HepG2 (cell line): ENCODE data around the gene IRF2BPL. TPM values are rescaled to one million over a fixed set of nuclear protein-coding genes. Genes with fewer than 3 reads are reported as not detected.
A peak's percentile ranks its signal among the peaks of the same experiment; 100 is the strongest.

Source experiments
- ATAC-seq: fragments of 200-7000 bp; cut with Tn5 transposase; 3 replicates; pipeline ENCODE4 v1.9.1; 2020; ENCODE audit warnings: mild to moderate bottlenecking, moderate library complexity
- BruUV-seq: library from RNA; stranded (reverse); fragments of 400-500 nt; replicated peaks from 2 replicates; lab custom pipeline; 2021; lab: Mats Ljungman, UMichigan
- CTCF ChIA-PET: fragments of 300-600 bp; formaldehyde crosslinking; extraction: SDS; loops from one replicate; lab custom pipeline; 2021; ENCODE audit warnings: low total read pairs, inconsistent platforms, low intra/inter-chr PET ratio; lab: Yijun Ruan, JAX
- POLR2A ChIA-PET: fragments of 350-600 bp; sonication (Branson Sonifier 250); formaldehyde crosslinking; loops from one replicate; lab custom pipeline; 2020; ENCODE audit warnings: antibody characterized with exemption, inconsistent platforms; lab: Yijun Ruan, JAX
- DNase-seq: peaks from one replicate; pipeline ENCODE4 v3.0.0-alpha.2; 2015; ENCODE audit warnings: low spot score
- FAIRE-seq: peaks from 3 replicates; lab custom pipeline; 2011; peaks lifted over from hg19 to GRCh38; lab: Jason Lieb, UNC
- H2AFZ ChIP-seq: one replicate; pipeline ENCODE4 v1.6.1; 2011; ENCODE audit warnings: low read length, inconsistent platforms
- H3K27ac ChIP-seq: fragments of 300-600 bp; 3 replicates; pipeline ENCODE4 v1.8.0; 2011; ENCODE audit warnings: mixed run types, mild to moderate bottlenecking, mixed read lengths, low read length, inconsistent platforms; ENCODE audit not compliant: insufficient read depth; ENCODE audit errors: extremely low read length
- H3K27me3 ChIP-seq, 2 experiments: fragments of 200-600 bp in 1 of 2; 2 replicates in 1 of 2; 3 replicates in 1 of 2; pipeline versions ENCODE4 v1.6.0 to v1.8.0; 2011; ENCODE audit warnings: low read length in 2 of 2, mild to moderate bottlenecking in 2 of 2, moderate library complexity in 2 of 2, inconsistent platforms in 1 of 2; ENCODE audit not compliant: insufficient read depth in 2 of 2, control insufficient read depth in 1 of 2
- H3K36me3 ChIP-seq, 2 experiments: fragments of 200-600 bp in 1 of 2; replicated peaks in 1 of 2; 2 replicates in 1 of 2; 3 replicates in 1 of 2; pipeline versions ENCODE4 v1.5.1 to v1.8.0; 2011; ENCODE audit warnings: low read length in 2 of 2, inconsistent platforms in 1 of 2; ENCODE audit not compliant: insufficient read depth in 2 of 2, control insufficient read depth in 1 of 2
- H3K4me1 ChIP-seq: 2 replicates; pipeline ENCODE4 v1.5.1; 2012; ENCODE audit warnings: low read length, inconsistent platforms; ENCODE audit not compliant: insufficient read depth
- H3K4me2 ChIP-seq: 2 replicates; pipeline ENCODE4 v1.6.0; 2011; ENCODE audit warnings: low read depth, low read length, inconsistent platforms
- H3K4me3 ChIP-seq, 3 experiments: fragments of 200-600 bp in 1 of 3; sonication (generic), shearing (Covaris generic) in 1 of 3; replicated peaks in 1 of 3; 2 replicates each; pipeline ENCODE4 v1.5.1; 2011 to 2016; ENCODE audit warnings: low read length in 3 of 3, inconsistent platforms in 2 of 3, low read depth in 2 of 3, mild to moderate bottlenecking in 2 of 3, control low read depth in 1 of 3, mixed read lengths in 1 of 3; ENCODE audit not compliant: insufficient read depth in 1 of 3
- H3K79me2 ChIP-seq: one replicate; pipeline ENCODE4 v1.6.1; 2011; ENCODE audit warnings: low read length, inconsistent platforms; ENCODE audit not compliant: insufficient read depth
- H3K9ac ChIP-seq: 2 replicates; pipeline ENCODE4 v1.6.0; 2011; ENCODE audit warnings: mild to moderate bottlenecking, low read depth, low read length, inconsistent platforms; ENCODE audit not compliant: insufficient read depth
- H3K9me3 ChIP-seq: 2 replicates; pipeline ENCODE4 v1.5.1; 2012; ENCODE audit warnings: mild to moderate bottlenecking, low read length
- H4K20me1 ChIP-seq: 2 replicates; pipeline ENCODE4 v1.6.0; 2011; ENCODE audit warnings: inconsistent platforms, mild to moderate bottlenecking, low read length, moderate library complexity; ENCODE audit not compliant: insufficient read depth
- CEBPZ ChIP-seq: IDR thresholded peaks from 2 replicates; pipeline ENCODE4 v1.6.1; 2012; ENCODE audit warnings: low read length, improper control_type of control experiment
- DMTF1 ChIP-seq: sonication (generic); formaldehyde crosslinking; IDR thresholded peaks from 2 replicates; pipeline ENCODE4 v1.4.0; 2020; ENCODE audit warnings: mild to moderate bottlenecking, missing genetic modification reagents
- LCORL ChIP-seq, 2 experiments: fragments of 450-650 bp in 1 of 2; sonication (generic) in 1 of 2; formaldehyde crosslinking in 1 of 2; IDR thresholded peaks; 2 replicates each; pipeline versions ENCODE4 v1.5.0 to v1.6.1; 2017 to 2020; ENCODE audit warnings: antibody characterized with exemption in 1 of 2, missing genetic modification reagents in 1 of 2
- PTBP1 ChIP-seq: fragments of 200-400 bp; formaldehyde crosslinking; IDR thresholded peaks from 2 replicates; pipeline ENCODE4 v1.6.1; 2018; ENCODE audit warnings: low read length, low read depth; ENCODE audit not compliant: poor library complexity, severe bottlenecking
- RCOR2 ChIP-seq: IDR thresholded peaks from 2 replicates; pipeline ENCODE4 v1.6.1; 2016; ENCODE audit warnings: missing biosample characterization, missing genetic modification reagents
- TP53 ChIP-seq: sonication (generic); formaldehyde crosslinking; conservative IDR thresholded peaks from 2 replicates; pipeline ENCODE4 v1.4.0; 2020; ENCODE audit warnings: missing genetic modification reagents
- ZNF235 ChIP-seq: sonication (generic); formaldehyde crosslinking; IDR thresholded peaks from 2 replicates; pipeline ENCODE4 v1.8.1; 2023; ENCODE audit warnings: mild to moderate bottlenecking, missing genetic modification reagents, borderline replicate concordance
- ZNF253 ChIP-seq: sonication (generic); formaldehyde crosslinking; IDR thresholded peaks from 2 replicates; pipeline ENCODE4 v1.8.0; 2022; ENCODE audit warnings: mild to moderate bottlenecking, missing genetic modification reagents, borderline replicate concordance
- ZNF317 ChIP-seq: sonication (generic); formaldehyde crosslinking; IDR thresholded peaks from 2 replicates; pipeline ENCODE4 v1.5.0; 2020; ENCODE audit warnings: mild to moderate bottlenecking, missing genetic modification reagents
- ZNF431 ChIP-seq: sonication (generic); formaldehyde crosslinking; IDR thresholded peaks from 2 replicates; pipeline ENCODE4 v1.9.0; 2022; ENCODE audit warnings: missing genetic modification reagents, low read depth, mild to moderate bottlenecking, borderline replicate concordance
- ZNF577 ChIP-seq: sonication (generic); formaldehyde crosslinking; IDR thresholded peaks from 2 replicates; pipeline ENCODE4 v1.4.0; 2020; ENCODE audit warnings: mild to moderate bottlenecking, low read depth, missing genetic modification reagents, borderline replicate concordance
- ZNF616 ChIP-seq: sonication (generic); formaldehyde crosslinking; IDR thresholded peaks from 2 replicates; pipeline ENCODE4 v1.5.0; 2020; ENCODE audit warnings: low read depth, mild to moderate bottlenecking, missing genetic modification reagents
- ZNF652 ChIP-seq: IDR thresholded peaks from 2 replicates; pipeline ENCODE4 v1.6.1; 2016; ENCODE audit warnings: low read depth, borderline replicate concordance
- ZNF878 ChIP-seq: sonication (generic); formaldehyde crosslinking; IDR thresholded peaks from 2 replicates; pipeline ENCODE4 v1.8.1; 2023; ENCODE audit warnings: mild to moderate bottlenecking, missing genetic modification reagents, moderate library complexity
- WGBS: methylation state at CpG from one replicate; pipeline ENCODE4 v1.1.6; 2017; ENCODE audit warnings: low lambda C conversion rate; 5-methylcytosine and 5-hydroxymethylcytosine counted together
- in situ Hi-C: cut with HindIII; loops from 2 replicates; pipeline ENCODE4 v1.10.0; 2017; ENCODE audit warnings: low pct_unique_long_range_greater_than_20kb; ENCODE audit not compliant: extremely low pct_ligation_motif_present
- intact Hi-C: fragments of 100-400 bp; cut with micrococcal nuclease; formaldehyde crosslinking; loops from one replicate; pipeline ENCODE4 v1.10.0; 2022; ENCODE audit not compliant: unreplicated experiment
- polyA plus RNA-seq, 8 experiments: library from polyadenylated mRNA; depleted of rRNA in 3 of 8; stranded (reverse) in 7 of 8; unstranded in 1 of 8; fragments of >200 nt; fragmentation: Illumina TruSeq in 4 of 8; extraction: Trizol in 4 of 8; gene quantifications; 2 replicates each; pipeline versions ENCODE4 v1.2.1 to v1.2.3, GENCODE V29; 2011 to 2016; ENCODE audit warnings: low read depth in 4 of 8, missing spikeins in 1 of 8, mixed read lengths in 1 of 8; ENCODE audit not compliant: insufficient read depth in 1 of 8
- total RNA-seq, 5 experiments: library from RNA; depleted of rRNA; stranded (reverse); fragments of >200 nt; fragmentation: Illumina TruSeq; extraction: Trizol; gene quantifications; 2 replicates each; pipeline ENCODE4 v1.2.3, GENCODE V29; 2016; ENCODE audit warnings: low read depth in 1 of 5
- TF ChIP-seq, protein P1 (sequence below): sonication (generic); formaldehyde crosslinking; IDR thresholded peaks from 2 replicates; pipeline ENCODE4 v1.9.0; 2021; ENCODE audit warnings: missing genetic modification reagents, borderline replicate concordance

Gene IRF2BPL
- total and polyA plus RNA-seq, 2 of the 13 experiments (the other 11 are each of a cell fraction or from before 2014, with no cell fraction given), result 6.6 to 8.4 TPM

DNA sequence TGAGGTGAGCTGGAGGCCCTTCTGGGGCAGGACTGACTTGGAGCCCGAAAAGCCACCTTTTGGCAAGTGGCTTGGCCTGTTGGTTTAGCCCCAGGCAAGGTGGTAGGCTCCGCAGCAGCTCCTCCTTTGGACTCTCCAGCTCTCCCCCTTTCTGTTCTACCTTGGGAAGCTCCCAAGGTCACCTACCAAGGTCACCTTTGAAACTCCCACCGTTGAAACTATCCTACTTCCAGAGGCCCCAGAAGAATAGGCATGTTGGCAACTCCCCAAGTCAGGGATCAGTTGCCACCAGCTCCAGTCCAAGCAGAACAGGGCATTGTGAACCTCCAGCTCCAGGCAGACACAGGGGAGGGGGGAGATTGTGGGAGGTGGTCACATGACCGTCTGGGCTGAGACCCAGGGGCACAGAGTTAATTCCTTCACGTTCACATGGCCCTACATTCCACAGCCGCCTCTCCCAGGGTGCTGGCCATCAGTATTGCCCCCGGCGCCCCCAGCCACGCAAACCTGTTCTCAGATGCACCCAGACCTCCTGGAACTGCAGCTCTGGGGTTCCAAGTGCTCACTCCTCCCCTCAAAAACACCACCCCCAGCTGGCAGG lies 14.4 kb downstream of the IRF2BPL start:
- 2% methylated on average over 7 of the region's 9 CpGs for WGBS
- H3K4me3 ChIP-seq, result peak overlapping the region in 1 of 3 experiments; percentile 23; a peak in 1 of 6 replicates
- intact Hi-C loops (loop anchor here (1.0 kb wide), 1 partner anchor 9 kb away; no protein-coding TSS in a partner anchor), in situ Hi-C loops (no loop called here)
- peaks cover 0 to 33% of the 10 kb centered on the region in 2 experiments; a peak in 3 of 5 replicates for H3K27me3 ChIP-seq
- peak overlapping the region; percentile 68 for H3K4me2 ChIP-seq
- CTCF ChIA-PET, result interaction anchor here (0.8 kb wide), 1 partner anchor 39 kb away, joined by 3 read pairs; no protein-coding TSS in a partner anchor
- H3K9ac ChIP-seq, result 0 out of 2 replicates have a peak overlapping the region, but pooled peaks have one; percentile 17
- no peaks in the 10 kb centered on the region for H3K36me3 ChIP-seq
- H3K79me2 ChIP-seq, result no peaks in the 10 kb centered on the region
- H2AFZ ChIP-seq, result no peak overlapping the region
- no TSS peak for BruUV-seq
- H3K9me3 ChIP-seq, result no peaks in the 10 kb centered on the region
- no peaks in the 10 kb centered on the region for H4K20me1 ChIP-seq
- H3K4me1 ChIP-seq, result peaks cover 84% of the 10 kb centered on the region
- DNase-seq (peak; percentile 68), ATAC-seq (peak; percentile 73), FAIRE-seq (peak; percentile 63)
- POLR2A ChIA-PET, result interaction anchor here (0.9 to 2.5 kb wide), 8 partner anchors 8 to 61 kb away, joined by 3 to 9 read pairs (median 4); no protein-coding TSS in a partner anchor
- no peak overlapping the region for H3K27ac ChIP-seq
- TF ChIP-seq ZNF577, result no peak
- no peak for TF ChIP-seq RCOR2
- no peak for TF ChIP-seq ZNF253
- no peak for TF ChIP-seq ZNF652 (CRISPR knock-in tag)
- TF ChIP-seq ZNF431 (CRISPR knock-in tag), result no peak
- TF ChIP-seq TP53 (CRISPR knock-in tag), result no peak
- no peak for TF ChIP-seq ZNF878 (CRISPR knock-in tag)
- TF ChIP-seq, protein P1, sequence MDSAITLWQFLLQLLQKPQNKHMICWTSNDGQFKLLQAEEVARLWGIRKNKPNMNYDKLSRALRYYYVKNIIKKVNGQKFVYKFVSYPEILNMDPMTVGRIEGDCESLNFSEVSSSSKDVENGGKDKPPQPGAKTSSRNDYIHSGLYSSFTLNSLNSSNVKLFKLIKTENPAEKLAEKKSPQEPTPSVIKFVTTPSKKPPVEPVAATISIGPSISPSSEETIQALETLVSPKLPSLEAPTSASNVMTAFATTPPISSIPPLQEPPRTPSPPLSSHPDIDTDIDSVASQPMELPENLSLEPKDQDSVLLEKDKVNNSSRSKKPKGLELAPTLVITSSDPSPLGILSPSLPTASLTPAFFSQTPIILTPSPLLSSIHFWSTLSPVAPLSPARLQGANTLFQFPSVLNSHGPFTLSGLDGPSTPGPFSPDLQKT (CRISPR knock-in tag), result no peak
- no peak for TF ChIP-seq CEBPZ
- no peak for TF ChIP-seq ZNF616 (CRISPR knock-in tag)
- TF ChIP-seq ZNF317 (CRISPR knock-in tag), result no peak
- no peak for TF ChIP-seq ZNF235 (CRISPR knock-in tag)
- no peak for TF ChIP-seq DMTF1
- no peak for TF ChIP-seq PTBP1
- no peak for TF ChIP-seq LCORL (IDR thresholded peaks at IDR 0.05)
- peak; percentile 33; the same call in 1 of the 2 replicates for TF ChIP-seq LCORL (CRISPR knock-in tag; IDR thresholded peaks at IDR 0.05)
